Myocyte (in vitro differentiated cells): ENCODE measurements around the gene CCKAR. TPM values are rescaled to one million over a fixed set of nuclear protein-coding genes. Genes with fewer than 3 reads are reported as not detected.

Experiments
- total RNA-seq: library from RNA; depleted of rRNA; stranded (reverse); fragments of >200 nt; gene quantifications from 2 replicates; pipeline ENCODE4 v1.2.3, GENCODE V29; 2014

The CCKAR gene
- total RNA-seq, 1 donor from 2014 or later: 0.19 TPM

Other genes starting within 250 kb of the CCKAR start
- 95.2 and 97.3 TPM in 2 replicates for gene RBPJ, start 169.5 kb downstream of the CCKAR start, total RNA-seq
- gene TBC1D19, start 93.6 kb upstream of the CCKAR start, total RNA-seq: 60.7 and 69.9 TPM in 2 replicates